Hindlimb muscle (tissue), 1 donor: ENCODE measurements around the gene HLCS. TPM values are rescaled to one million over a fixed set of nuclear protein-coding genes. Genes with fewer than 3 reads are reported as not detected.

Experiments
- DNase-seq: peaks from one replicate; pipeline ENCODE4 v3.0.0-alpha.2; 2013
- polyA plus RNA-seq: library from polyadenylated mRNA; unstranded; fragments of 120-200 nt; gene quantifications from one replicate; pipeline ENCODE4 v1.2.1, GENCODE V29; 2013; ENCODE audit not compliant: insufficient read length

Gene HLCS
- polyA plus RNA-seq, 1 donor = 12.8 TPM

DNA sequence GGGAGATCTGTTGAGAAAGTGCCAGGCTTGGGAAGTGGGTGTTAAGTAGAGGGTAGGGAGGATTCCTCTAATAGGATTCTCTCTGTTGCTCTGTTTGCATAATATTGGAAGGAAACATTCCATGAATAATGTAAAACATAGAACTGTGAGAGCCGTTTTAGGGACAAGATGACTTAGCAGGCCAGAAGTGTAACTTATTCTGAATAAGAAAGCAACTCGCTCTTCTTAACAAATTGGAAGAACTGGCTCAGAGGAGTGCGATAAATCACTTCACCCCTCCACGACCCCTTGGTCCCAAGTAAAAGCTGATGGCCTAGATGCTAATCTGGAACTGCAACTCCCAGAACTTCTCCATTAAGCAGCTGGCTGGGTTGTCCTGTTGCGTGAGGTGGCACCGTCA is 248.5 kb downstream of the HLCS start:
- no peak for DNase-seq

- DNase-seq = no peak
Observed at GRCh38 chr21:36716836-36717235, 249.6 kb downstream of the HLCS start.

DNA sequence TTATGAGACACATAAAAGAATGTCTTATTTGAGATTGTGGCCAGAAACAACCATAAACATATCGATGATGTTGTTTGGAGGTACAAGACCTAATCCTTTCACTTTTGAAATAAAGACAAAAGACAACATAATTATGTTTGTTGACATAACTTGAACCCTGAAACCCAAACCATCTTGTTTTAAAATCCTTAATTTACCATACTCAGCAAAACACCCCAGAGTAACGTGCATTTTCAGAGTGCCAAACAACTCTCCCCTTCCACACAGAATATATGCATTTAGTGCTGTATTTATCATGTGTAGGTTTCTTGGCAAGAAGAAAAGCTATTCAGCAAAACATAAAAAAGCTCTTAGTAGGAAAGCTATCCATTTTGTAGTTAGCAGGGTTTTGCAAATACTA is 250.1 kb downstream of the HLCS start:
- no peak for DNase-seq

GRCh38 chr21:36713746-36714145 is 252.7 kb downstream of the HLCS start:
- DNase-seq = no peak

DNA sequence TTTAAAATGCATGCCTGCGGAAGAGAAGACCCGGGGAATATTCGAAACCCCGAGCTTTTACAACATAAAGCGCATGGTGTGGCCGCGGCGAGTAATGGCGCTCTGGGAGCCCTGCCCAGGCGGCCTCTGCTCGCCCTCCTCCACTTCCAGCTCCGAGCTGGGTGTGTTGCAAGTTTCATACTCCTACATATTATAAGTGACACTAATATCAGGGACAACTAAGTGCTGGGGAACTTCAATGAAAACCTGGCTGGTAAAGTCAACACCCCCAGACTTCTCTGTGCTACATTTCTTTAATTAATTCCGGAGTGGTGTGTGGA is 255.8 kb downstream of the HLCS start:
- no peak for DNase-seq

DNA sequence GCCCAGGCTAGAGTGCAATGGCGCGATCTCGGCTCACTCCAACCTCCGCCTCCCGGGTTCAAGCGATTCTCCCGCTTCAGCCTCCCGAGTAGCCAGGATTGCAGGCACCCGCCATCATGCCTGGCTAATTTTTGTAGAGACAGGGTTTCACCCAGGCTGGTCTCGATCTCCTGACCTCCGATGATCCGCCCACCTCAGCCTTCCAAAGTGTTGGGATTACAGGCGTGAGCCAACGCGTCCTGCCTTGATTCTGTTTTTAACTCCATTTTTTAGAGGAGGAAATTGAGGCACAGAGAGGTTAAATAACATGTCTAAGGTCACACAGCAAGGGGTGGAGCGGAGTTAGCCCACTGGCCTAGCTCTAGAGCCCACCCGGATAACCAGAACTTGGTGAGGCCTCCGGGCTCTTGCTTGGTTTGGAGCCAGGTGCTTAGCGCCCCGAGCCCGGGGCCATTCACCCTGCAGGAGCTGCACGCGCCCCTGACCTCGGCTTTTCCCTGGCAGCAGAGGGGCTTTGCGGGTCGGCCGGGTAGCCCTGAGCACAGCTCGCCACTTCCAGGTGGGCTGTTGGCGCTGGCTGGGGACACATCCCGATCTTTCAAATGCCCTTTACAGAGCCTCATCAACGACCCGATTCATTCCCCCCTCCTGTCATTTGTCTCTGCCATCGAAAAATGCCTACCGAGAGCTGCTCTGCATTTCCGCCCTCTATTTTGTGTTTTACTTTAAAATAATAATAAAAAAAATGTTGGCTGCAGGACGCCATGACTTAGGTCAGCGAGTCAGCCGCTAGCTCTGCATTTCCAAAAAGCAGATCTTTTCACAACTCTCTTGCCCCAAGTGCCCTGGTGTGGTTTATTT is 256.4 kb downstream of the HLCS start:
- DNase-seq = no peak

DNA sequence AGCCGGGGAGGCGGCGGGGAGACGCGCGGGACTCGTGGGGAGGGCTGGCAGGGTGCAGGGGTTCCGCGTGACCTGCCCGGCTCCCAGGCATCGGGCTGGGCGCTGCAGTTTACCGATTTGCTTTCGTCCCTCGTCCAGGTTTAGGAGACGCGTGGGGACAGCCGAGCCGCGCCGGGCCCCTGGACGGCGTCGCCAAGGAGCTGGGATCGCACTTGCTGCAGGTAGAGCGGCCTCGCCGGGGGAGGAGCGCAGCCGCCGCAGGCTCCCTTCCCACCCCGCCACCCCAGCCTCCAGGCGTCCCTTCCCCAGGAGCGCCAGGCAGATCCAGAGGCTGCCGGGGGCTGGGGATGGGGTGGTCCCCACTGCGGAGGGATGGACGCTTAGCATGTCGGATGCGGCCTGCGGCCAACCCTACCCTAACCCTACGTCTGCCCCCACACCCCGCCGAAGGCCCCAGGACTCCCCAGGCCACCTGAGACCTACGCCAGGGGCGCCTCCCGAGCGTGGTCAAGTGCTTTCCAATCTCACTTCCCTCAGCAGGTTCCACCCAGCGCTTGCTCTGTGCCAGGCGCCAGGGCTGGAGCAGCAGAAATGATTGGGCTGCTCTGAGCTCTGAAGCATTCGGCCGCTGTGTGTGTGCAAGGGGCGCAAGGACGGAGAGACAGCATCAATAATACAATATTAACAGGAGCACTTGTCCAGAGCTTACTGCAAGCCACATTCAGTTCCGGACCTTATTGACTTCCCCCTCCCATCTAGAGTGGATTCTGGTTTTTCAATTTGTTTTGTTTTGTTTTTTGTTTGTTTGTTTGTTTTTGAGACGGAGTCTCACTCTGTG is 257.2 kb downstream of the HLCS start:
- no peak for DNase-seq

- no peak for DNase-seq
Observed at GRCh38 chr21:36708286-36709029, 258.0 kb downstream of the HLCS start.

GRCh38 chr21:36707763-36708285 is 258.6 kb downstream of the HLCS start:
- DNase-seq = no peak

DNA sequence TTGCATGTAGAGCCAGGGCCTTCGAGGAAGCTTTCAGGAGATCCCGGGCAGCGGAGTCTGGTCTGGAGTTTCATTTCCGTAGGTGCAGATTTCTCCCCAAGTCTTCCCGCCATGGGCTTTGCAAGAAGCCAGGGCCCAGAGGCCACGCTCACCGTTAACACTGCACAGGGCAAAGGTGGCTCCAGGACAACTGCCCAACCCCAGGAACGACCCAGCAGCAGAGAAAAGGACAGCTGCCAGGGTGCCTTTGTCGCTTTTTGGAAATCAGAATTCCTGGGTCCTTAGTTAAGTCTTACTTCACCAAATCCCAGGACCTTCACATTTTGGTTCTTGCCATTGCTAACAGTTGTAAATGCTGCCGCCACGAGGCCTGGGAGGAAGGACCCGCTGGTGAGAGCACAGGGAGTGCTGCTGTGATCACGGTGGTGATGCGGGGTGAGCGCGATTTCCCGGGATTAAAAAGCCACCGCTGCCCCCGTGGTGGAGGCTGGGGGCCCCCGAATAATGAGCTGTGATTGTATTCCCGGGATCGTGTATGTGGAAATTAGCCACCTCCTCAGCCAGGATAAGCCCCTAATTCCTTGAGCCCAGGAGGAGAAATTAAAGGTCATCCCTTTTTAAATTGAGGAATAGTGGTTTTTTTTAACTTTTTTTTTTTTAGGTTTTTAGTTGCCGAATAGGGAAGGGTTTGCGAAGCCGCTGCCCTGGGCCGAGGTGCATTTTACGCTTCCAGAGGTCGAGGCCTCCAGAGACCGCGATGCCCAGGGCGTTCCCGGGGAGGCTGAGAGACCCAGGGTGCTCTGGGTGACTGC is 259.3 kb downstream of the HLCS start:
- no peak for DNase-seq

DNA sequence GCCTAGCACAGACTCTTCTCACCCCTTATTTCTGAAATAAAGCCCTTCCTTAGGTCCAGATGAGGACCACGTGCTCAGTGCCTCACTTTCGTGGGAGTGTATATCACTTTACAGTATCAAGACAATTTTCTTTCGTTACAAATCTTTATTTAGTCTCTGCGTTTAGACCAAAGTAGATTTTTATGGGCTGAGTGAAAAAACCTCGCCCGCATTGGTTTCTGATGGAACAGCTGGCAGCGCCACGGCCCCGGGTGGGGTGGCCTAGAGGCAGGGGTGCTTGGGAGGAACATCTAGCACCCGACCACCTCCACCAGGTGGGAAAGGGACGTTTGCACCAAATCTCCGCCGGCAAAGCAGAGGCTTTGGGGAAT is 260.0 kb downstream of the HLCS start:
- no peak for DNase-seq

DNA sequence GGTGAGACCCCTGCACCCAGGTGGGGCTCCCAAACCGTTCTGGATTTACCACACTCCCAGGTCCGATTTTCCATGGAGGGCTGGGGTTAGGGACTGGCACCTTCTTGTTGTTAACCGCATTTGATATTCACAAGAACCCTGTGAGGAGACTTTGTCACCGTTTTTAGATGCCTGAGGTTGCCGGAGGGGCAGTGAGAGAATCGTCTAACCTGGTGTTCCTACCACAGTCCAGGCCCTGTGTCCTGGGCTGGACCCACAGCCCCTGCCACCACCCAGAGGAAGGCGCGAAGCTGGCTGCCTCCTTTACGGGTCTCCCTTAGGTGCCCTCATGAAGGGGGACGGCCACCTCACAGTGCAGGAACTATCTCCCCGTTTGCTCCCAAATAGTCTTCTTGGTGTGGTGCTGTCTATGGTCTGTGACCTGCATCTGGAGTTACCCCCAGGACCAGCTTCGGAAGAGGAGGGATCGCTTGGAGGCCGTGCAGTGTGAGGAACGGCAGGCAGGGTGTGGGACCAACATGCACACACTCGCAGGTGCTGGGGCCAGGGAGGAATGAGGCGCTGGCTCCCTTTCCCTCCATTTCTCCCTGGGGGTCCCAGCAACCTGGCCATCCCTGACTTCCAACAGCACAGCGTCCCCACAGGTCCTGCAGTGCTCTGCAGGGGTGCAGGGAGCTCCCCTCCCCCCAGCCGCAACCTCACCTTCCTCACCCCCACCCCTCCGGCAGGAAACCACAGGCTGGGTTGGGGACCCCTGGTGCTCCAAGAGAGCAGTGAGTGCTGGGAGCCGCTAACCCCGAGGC is 260.6 kb downstream of the HLCS start:
- no peak for DNase-seq

- no peak for DNase-seq
Observed at GRCh38 chr21:36704958-36705678, 261.4 kb downstream of the HLCS start.

GRCh38 chr21:36704281-36704957 is 262.1 kb downstream of the HLCS start:
- no peak for DNase-seq

GRCh38 chr21:36703626-36704280 is 262.7 kb downstream of the HLCS start:
- DNase-seq = no peak

GRCh38 chr21:36703123-36703522 is 263.3 kb downstream of the HLCS start:
- DNase-seq = no peak

DNA sequence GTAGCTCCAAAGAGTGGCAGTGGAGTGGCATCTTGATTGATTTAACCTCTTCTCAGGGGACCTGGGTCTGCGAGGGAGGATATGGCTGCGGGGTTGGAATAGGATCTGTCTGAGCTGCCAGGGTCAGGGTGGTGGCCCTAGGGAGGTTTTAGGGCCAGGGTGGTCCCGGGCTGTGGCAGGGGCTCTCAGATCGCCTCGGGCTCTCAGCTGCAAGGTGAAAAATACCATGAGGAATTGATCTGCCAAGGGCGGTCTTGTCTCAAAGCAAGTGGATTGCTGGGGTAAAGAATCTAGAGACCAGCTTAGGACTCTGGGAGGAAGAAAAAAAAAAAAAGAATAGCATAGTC is 263.9 kb downstream of the HLCS start:
- no peak for DNase-seq

GRCh38 chr21:36701756-36702621 is 264.5 kb downstream of the HLCS start:
- DNase-seq = no peak
